Subcutaneous abdominal adipose tissue (tissue), 5 donors: ENCODE measurements around the gene NSMF.

Experiments used
- H3K27ac ChIP-seq: one replicate; pipeline ENCODE4 v1.7.0; 2013; ENCODE audit warnings: low read depth, mild to moderate bottlenecking, inconsistent platforms, low read length, moderate library complexity
- H3K27me3 ChIP-seq, 5 donors: one replicate each; pipeline ENCODE4 v1.7.0; 2013; ENCODE audit warnings: low read length in 5 of 5, inconsistent platforms in 1 of 5; ENCODE audit not compliant: control insufficient read depth in 5 of 5, insufficient read depth in 4 of 5
- H3K36me3 ChIP-seq, 5 donors: one replicate each; pipeline ENCODE4 v1.7.0; 2013; ENCODE audit warnings: low read length in 5 of 5; ENCODE audit not compliant: control insufficient read depth in 5 of 5, insufficient read depth in 5 of 5
- H3K4me1 ChIP-seq, 5 donors: one replicate each; pipeline ENCODE4 v1.7.0; 2013; ENCODE audit warnings: low read length in 5 of 5, mild to moderate bottlenecking in 3 of 5, moderate library complexity in 1 of 5; ENCODE audit not compliant: control insufficient read depth in 5 of 5, insufficient read depth in 5 of 5
- H3K4me3 ChIP-seq, 5 donors: one replicate each; pipeline ENCODE4 v1.7.0; 2013; ENCODE audit warnings: low read length in 5 of 5, low read depth in 1 of 5
- H3K9ac ChIP-seq, 5 donors: one replicate each; pipeline ENCODE4 v1.7.0; 2013; ENCODE audit warnings: low read length in 5 of 5, mild to moderate bottlenecking in 4 of 5, moderate library complexity in 3 of 5
- H3K9me3 ChIP-seq, 5 donors: one replicate each; pipeline ENCODE4 v1.7.0; 2013; ENCODE audit warnings: low read length in 5 of 5; ENCODE audit not compliant: control insufficient read depth in 5 of 5
- donor health status: healthy.
- donor health status: healthy.
- donor health status: healthy.
- donor health status: healthy.
- donor health status: healthy.

NSMF gene

DNA sequence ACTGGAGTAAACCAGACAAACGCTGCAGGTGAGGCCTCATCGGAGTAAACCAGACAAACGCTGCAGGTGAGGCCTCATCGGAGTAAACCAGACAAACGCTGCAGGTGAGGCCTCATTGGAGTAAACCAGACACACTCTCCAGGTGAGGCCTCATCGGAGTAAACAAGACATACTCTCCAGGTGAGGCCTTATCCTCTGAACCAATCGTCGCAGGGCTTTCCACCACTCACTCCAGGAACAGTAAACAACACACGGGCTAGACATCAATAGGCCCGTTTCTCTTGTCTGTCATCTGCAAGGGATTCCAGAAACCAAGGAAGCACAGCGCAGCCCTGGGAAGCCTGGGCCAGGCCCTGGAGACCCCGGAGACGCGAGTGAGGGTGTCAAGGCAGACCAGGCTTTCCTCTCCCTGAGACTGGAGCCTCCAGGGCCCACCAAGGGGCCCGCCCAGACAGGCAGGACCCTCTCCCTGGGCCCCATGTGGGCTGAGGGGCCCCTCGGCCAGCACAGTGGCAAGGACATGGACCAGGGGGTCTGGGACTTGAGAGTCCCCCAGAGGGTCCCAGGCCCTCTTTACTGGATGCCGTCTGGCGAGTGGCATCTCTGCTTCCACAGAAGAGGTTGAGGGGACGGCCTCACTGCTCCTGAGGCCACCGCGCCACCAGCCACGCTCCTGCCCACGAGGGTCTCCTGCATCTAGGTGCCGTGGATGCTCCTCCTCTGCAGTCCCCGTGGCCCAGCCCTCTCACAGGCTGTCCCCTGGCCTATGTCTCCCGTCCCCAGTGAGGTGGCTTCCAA is 26.4 kb upstream of the NSMF start:
- Histone ChIP-seq H3K9ac (no peak overlapping the region), H3K36me3 (peaks cover 0 to 34% (median 18%) of the 10 kb centered on the region in 5 donors), H3K27ac (no peak overlapping the region), H3K9me3 (no peaks in the 10 kb centered on the region), H3K4me1 (peaks cover 0 to 10% (median 8%) of the 10 kb centered on the region in 5 donors), H3K4me3 (no peak overlapping the region), H3K27me3 (no peaks in the 10 kb centered on the region)

DNA sequence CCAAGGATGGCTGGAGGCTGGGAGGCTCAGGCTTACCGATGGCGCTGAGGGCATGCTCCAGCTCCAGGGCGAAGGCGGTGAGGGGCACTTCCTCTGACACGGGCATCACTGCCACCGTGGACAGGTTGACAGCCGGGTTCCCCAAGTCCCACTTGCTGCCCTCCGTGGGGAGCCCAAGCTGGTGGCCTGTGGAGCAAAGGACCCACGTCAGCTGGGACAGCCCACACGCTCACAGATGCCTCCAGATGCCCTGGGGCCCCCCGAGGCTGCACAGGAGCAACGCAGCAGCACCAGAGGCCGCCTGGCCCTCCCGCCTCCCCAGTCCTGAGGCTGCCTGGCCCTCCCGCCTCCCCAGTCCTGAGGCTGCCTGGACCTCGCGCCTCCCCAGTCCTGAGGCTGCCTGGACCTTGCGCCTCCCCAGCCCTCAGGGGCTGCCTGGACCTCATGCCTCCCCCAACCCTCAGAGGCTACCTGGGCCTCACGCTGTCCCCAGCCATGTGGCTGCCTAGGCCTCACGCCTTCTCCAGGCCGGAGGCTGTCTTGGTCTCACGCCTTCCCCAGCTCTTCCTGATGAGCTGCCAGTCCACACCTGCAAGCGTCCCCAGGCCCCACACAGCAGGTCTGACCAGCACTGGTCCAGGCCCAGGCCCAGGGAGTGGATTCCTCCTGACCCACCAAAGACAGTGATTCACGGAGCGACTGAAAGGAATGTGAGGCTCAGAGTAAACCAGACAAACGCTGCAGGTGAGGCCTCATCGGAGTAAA is 25.6 kb upstream of the NSMF start:
- Histone ChIP-seq H3K9ac (no peak overlapping the region), H3K4me1 (peaks cover 0 to 10% (median 8%) of the 10 kb centered on the region in 5 donors), H3K27ac (no peak overlapping the region), H3K27me3 (no peaks in the 10 kb centered on the region), H3K4me3 (no peak overlapping the region), H3K36me3 (peaks cover 0 to 34% (median 18%) of the 10 kb centered on the region in 5 donors), H3K9me3 (no peaks in the 10 kb centered on the region)

DNA sequence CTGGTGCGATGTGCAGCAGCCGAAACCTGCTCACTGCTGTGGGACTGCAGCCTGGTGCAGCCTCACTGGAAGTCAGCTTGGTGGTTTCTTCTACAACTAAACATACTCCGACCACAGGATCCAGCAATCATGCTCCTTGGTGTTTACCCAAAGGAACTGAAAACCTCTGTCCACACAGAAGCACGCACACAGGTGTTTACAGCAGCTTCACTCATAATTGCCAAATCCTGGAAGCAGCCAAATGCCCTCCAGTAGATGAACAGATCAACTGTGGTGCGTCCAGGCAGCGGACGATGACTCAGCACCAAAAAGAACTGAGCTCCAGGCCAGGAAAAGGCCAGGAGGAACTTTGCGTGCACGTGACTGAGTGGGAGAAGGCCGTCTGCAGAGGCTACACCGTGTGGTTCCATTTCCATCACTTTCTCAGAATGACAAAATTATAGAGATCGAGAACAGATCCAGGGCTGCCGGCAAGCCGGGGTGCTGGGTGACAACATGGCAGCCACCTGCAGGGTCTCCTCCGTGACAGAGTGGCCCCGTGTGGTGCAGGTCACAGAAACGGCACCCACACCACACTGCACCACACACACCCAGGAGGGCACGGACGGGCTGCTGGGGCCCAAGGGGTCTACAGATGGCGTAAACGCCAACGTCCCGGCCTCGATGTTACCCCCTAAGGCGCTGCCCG is 23.1 kb upstream of the NSMF start:
- Histone ChIP-seq H3K4me1 (peaks cover 0 to 10% (median 8%) of the 10 kb centered on the region in 5 donors), H3K4me3 (peak overlapping the region in 1 of 5 donors; percentile 7), H3K36me3 (peaks cover 0 to 34% (median 16%) of the 10 kb centered on the region in 5 donors), H3K27ac (no peak overlapping the region), H3K9ac (no peak overlapping the region), H3K27me3 (no peaks in the 10 kb centered on the region), H3K9me3 (no peaks in the 10 kb centered on the region)

DNA sequence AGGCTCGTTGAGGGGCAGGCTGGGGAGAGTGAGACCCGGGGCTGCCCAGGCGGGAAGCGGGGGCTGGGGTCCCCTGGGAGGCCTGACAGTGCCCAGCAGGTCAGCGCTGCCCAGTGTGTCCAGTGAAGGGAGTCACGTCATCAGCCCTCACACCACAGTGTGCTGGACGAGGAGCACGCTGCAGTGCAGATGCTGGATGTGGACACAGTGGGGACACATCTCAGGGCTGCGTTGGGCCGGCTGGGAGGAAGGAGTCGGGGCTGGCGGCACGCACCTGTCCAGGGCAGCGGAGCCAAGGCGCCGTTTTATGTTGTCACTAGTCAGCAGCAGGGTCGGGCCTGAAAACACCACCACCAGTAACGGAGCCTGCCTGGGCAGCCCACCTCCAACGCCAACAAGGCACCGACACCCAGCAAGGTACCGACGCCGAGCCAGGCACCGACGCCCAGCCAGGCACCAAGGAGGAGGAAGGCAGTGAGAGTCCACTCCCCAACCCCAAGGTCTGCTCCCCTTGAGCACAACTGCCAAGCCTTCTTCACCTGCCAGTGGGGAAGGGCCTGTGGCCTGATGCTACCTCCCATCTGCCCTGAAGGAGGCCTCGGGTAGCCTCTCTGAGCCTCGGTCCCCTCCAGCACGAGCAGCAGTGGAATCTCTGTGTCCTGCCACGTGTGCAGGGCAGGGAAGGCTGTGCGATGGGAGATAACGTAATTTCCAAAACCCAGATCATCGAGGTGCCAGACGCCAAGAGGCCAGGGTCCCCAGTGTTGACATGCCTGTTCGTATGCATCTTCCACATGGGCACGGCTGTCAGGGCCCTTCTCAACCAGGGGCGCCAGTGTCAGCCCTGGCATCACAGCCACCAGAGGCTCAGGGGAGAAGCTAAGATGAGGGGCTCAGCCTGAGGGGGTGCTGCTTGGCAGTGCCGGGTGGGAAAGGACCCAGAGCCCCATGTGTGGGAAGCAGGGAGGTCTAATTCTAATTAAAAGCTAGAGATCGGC is 21.9 kb upstream of the NSMF start:
- Histone ChIP-seq H3K27me3 (no peaks in the 10 kb centered on the region), H3K9ac (no peak overlapping the region), H3K27ac (no peak overlapping the region), H3K4me3 (no peak overlapping the region), H3K4me1 (peaks cover 0 to 10% (median 8%) of the 10 kb centered on the region in 5 donors), H3K9me3 (peaks cover 0 to 5% (median 3%) of the 10 kb centered on the region in 5 donors), H3K36me3 (peaks cover 3 to 31% (median 15%) of the 10 kb centered on the region in 5 donors)

DNA sequence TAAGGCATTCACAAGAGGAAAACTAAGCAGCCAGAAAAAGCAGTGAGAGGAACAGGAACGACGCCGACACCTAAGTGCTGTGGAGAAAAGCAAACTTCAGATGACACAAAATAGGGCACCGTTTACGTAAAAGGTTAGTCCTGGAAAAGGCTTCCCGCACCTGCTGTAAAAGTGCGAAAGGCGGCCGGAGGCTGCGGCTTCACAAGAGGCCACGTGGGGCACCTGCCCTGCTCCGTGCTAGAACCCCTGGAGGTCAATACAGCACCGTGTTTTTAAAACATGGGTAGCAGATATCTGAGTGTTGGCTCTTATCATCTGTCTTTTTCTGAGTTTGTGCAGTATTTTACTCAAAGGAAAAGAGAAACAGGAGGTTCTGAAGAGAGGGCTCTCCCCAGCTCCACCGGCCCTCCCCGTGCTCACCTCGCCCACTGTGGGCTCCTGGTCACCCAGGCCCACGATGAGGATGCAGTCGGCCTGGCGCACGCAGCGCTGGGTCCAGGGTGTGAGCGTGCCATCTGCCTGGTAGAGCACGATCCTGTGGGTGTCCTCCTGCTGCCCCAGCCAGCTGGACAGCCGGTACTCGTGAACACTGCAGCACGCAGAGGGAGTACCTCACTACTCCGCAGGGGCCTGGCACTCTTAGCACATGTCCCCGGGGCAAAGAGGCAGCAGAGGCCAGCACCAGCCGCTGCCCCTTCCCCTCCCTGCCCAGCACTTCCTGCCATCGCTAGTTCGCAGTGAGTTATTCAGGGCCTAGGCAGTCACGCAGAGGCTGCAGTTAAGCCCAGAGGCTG is 21.0 kb upstream of the NSMF start:
- Histone ChIP-seq H3K27me3 (no peaks in the 10 kb centered on the region), H3K27ac (no peak overlapping the region), H3K9me3 (peaks cover 0 to 11% (median 7%) of the 10 kb centered on the region in 5 donors), H3K4me3 (no peak overlapping the region), H3K36me3 (peaks cover 7 to 31% (median 15%) of the 10 kb centered on the region in 5 donors), H3K4me1 (peaks cover 0 to 10% (median 8%) of the 10 kb centered on the region in 5 donors), H3K9ac (no peak overlapping the region)

DNA sequence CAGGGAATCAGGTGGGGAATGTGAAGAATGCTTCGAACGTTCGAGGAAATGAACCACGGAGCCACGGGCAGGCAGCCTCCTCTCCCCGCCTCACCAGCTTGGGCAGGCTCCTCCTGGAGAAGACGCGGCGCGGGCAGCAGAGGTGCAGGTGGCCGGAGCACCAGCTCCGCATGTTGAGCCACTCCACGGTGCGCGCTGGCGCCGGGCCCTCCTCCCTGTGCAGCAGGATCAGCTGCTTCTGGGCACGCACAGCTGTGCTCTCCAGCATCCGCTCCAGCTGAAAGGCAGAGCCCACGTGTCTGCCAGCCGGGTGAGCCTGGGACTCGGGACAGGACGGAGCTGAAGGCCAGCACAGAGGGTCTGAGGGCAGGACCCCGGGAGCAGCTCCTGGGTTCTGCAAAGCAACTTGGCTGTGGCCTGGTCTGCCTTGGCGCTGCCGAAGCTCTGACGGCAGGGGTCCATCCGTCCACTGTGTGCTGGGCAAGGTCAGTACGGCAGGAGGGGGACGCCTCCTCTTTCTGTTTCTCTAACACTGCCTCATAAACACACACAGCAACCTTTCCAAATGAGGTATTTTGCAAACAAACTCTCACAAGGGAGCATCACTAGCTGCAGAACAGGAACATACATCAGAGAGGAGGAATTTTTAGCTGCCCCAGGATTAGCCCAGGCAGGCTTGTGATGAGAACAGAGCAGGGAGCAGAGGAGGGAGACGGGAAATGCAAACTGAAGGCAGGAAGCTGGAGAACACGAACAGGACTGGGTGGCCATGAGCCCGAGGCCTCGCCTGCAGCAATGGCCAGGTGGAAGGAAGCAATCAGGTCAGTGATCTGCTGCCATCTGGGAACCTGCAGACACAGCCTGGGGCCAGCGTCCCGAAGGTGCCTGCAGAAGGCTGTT is 20.1 kb upstream of the NSMF start:
- H3K27ac ChIP-seq = no peak overlapping the region
- H3K9me3 ChIP-seq = peaks cover 0 to 12% (median 9%) of the 10 kb centered on the region in 5 donors
- H3K36me3 ChIP-seq = peaks cover 7 to 31% (median 15%) of the 10 kb centered on the region in 5 donors
- H3K9ac ChIP-seq = no peak overlapping the region
- H3K27me3 ChIP-seq = no peaks in the 10 kb centered on the region
- no peak overlapping the region for H3K4me3 ChIP-seq
- peaks cover 0 to 10% (median 8%) of the 10 kb centered on the region in 5 donors for H3K4me1 ChIP-seq

DNA sequence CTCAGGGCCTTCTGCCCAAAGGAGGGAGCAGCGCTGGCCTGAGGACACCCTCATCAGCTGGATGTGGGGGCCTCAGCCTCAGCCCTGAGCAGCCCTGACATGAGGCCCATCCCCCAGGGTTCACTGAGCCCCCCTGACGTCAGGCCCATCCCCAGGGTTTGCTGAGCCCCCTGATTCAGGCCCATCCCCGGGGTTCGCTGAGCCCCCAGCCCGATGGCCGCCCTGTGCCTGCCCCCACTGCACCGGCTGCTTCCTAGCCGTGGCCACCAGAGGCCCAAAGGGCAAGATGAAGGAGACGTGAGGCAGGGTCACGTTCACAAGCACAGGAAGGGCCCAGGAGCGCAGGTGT is 19.5 kb upstream of the NSMF start:
- peaks cover 7 to 31% (median 15%) of the 10 kb centered on the region in 5 donors for H3K36me3 ChIP-seq
- no peak overlapping the region for H3K27ac ChIP-seq
- H3K27me3 ChIP-seq = no peaks in the 10 kb centered on the region
- no peak overlapping the region for H3K4me3 ChIP-seq
- H3K4me1 ChIP-seq = peaks cover 0 to 10% (median 8%) of the 10 kb centered on the region in 5 donors
- peaks cover 0 to 12% (median 9%) of the 10 kb centered on the region in 5 donors for H3K9me3 ChIP-seq
- H3K9ac ChIP-seq = no peak overlapping the region
